Uterus (tissue), 4 donors: ENCODE measurements around the gene CHAMP1. TPM values are rescaled to one million over a fixed set of nuclear protein-coding genes. Genes with fewer than 3 reads are reported as not detected.

ENCODE experiments used
- DNase-seq, 2 donors: peaks; one replicate each; pipeline ENCODE4 v3.0.0-alpha.2; 2019 to 2020
- H3K27ac ChIP-seq, 2 donors: fragments of 200-600 bp; sonication (generic); 1 replicate in 1 of 2; 2 replicates in 1 of 2; pipeline ENCODE4 v1.5.1; 2016 to 2018
- H3K27me3 ChIP-seq, 2 donors: fragments of 200-600 bp; sonication (generic); one replicate each; pipeline ENCODE4 v1.5.1; 2018 to 2019; ENCODE audit warnings: control low read depth in 1 of 2
- H3K36me3 ChIP-seq, 2 donors: fragments of 200-600 bp; sonication (generic); one replicate each; pipeline ENCODE4 v1.5.1; 2019; ENCODE audit warnings: control low read depth in 1 of 2
- H3K4me1 ChIP-seq, 2 donors: fragments of 200-600 bp; sonication (generic); one replicate each; pipeline ENCODE4 v1.5.1; 2018 to 2019; ENCODE audit warnings: control low read depth in 1 of 2
- H3K4me3 ChIP-seq, 2 donors: fragments of 200-600 bp; sonication (generic); 1 replicate in 1 of 2; 2 replicates in 1 of 2; pipeline ENCODE4 v1.5.1; 2018 to 2019; ENCODE audit warnings: mild to moderate bottlenecking in 1 of 2
- H3K9me3 ChIP-seq, 2 donors: fragments of 200-600 bp; sonication (generic); one replicate each; pipeline ENCODE4 v1.5.1; 2019; ENCODE audit warnings: control low read depth in 1 of 2
- CTCF ChIP-seq, 4 experiments: fragments of 200-600 bp in 2 of 4; fragments of 450-650 bp in 2 of 4; sonication (generic) in 2 of 4; IDR thresholded peaks; one replicate each; pipeline ENCODE4 v1.5.1; 2016 to 2019; ENCODE audit warnings: antibody characterized with exemption in 4 of 4, mild to moderate bottlenecking in 2 of 4, moderate library complexity in 1 of 4
- POLR2A ChIP-seq, 2 donors: fragments of 450-650 bp; IDR thresholded peaks; one replicate each; pipeline ENCODE4 v1.6.1; 2016; ENCODE audit warnings: antibody characterized with exemption in 2 of 2, mild to moderate bottlenecking in 1 of 2, moderate library complexity in 1 of 2
- intact Hi-C: fragments of 100-400 bp; cut with DNase I; formaldehyde crosslinking; loops from one replicate; pipeline ENCODE4 v1.15.1; 2023; ENCODE audit warnings: low total_unique reads
- total RNA-seq, 4 donors: library from RNA; depleted of rRNA in 3 of 4; stranded (reverse); fragments of >200 nt in 3 of 4; gene quantifications; one replicate each; pipeline versions ENCODE4 v1.1.0 to v1.2.4, GENCODE V29; 2014 to 2023
- donor health status: DM: yes; HTN: yes; CAD: no.

The CHAMP1 gene, protein sequence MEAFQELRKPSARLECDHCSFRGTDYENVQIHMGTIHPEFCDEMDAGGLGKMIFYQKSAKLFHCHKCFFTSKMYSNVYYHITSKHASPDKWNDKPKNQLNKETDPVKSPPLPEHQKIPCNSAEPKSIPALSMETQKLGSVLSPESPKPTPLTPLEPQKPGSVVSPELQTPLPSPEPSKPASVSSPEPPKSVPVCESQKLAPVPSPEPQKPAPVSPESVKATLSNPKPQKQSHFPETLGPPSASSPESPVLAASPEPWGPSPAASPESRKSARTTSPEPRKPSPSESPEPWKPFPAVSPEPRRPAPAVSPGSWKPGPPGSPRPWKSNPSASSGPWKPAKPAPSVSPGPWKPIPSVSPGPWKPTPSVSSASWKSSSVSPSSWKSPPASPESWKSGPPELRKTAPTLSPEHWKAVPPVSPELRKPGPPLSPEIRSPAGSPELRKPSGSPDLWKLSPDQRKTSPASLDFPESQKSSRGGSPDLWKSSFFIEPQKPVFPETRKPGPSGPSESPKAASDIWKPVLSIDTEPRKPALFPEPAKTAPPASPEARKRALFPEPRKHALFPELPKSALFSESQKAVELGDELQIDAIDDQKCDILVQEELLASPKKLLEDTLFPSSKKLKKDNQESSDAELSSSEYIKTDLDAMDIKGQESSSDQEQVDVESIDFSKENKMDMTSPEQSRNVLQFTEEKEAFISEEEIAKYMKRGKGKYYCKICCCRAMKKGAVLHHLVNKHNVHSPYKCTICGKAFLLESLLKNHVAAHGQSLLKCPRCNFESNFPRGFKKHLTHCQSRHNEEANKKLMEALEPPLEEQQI
- total RNA-seq: 10 to 100 TPM in 2 of 4 donors, 1 to 10 TPM in 2; 5.9 to 24.7 (median 15.2) TPM

DNA sequence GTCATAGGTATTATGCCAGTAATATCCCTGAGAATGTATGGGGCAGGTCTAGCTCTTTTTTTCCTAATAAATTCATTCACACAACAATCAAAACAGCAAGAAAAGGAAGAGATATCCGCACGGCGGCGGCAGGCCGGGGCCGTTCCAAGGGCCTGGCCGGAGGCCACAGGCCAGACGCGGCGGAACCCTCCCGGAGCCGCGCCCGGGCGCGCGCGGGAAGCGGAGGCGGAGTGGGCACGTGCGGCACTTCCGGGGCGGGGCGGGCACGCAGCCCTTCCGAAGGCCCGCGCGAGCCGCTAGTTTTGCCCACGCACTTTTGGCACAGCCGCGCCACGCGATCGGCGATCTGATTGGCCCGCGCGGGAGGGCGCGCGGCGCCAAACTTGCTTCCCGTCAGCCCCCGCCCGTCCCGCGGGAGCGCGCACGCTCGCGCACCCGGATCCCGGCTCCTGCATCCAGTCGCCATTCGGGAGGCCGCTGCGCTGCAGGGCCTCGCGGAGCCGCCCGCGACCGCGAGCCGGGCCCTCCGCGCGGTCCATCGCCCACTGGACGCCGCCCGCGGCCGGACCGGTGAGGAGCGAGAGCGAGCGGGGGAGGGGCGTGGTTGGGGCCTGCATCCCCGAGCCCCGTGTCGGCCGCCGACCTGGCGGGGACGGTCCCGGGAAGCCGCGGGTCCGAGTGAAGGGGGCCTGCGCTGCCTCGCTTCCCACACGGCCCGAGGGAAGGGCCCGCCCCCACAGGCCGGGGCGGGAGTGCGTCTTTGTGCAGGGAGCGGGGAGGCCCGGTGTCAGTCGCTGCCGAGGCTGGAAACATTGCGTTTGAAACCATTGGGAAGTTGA lies at the start of gene CHAMP1:
Gene CHAMP1, plus strand, starts transcription at position 430 of the 839 bp plus-strand sequence. CDS start 9,340 bp downstream, outside the sequence.
- H3K36me3 ChIP-seq: no peaks in the 10 kb centered on the region
- H3K27ac ChIP-seq: peak within 1 kb of the TSS; percentile 85 to 94
- H3K4me3 ChIP-seq: peak within 1 kb of the TSS; percentile 52 to 96
- intact Hi-C loops: no loop called here
- H3K4me1 ChIP-seq: peaks cover 0 to 3% of the 10 kb centered on the region in 2 donors
- no peaks in the 10 kb centered on the region for H3K9me3 ChIP-seq
- DNase-seq: peak; percentile 94 to 98
- TF ChIP-seq CTCF (IDR thresholded peaks at IDR 0.05) (peak in 2 of 4 experiments; percentile 22 to 27), POLR2A (IDR thresholded peaks at IDR 0.05) (peak; percentile 83 to 94)
- H3K27me3 ChIP-seq: no peaks in the 10 kb centered on the region

GRCh38 chr13:114264886-114265611 lies 49.3 kb upstream of the CHAMP1 start:
- no peaks in the 10 kb centered on the region for H3K27me3 ChIP-seq
- H3K9me3 ChIP-seq: no peaks in the 10 kb centered on the region
- H3K27ac ChIP-seq: no peak overlapping the region
- no peaks in the 10 kb centered on the region for H3K36me3 ChIP-seq
- intact Hi-C loops: no loop called here
- H3K4me3 ChIP-seq: no peak overlapping the region
- DNase-seq: no peak
- no peaks in the 10 kb centered on the region for H3K4me1 ChIP-seq
- TF ChIP-seq POLR2A (IDR thresholded peaks at IDR 0.05): no peak
- no peak for TF ChIP-seq CTCF (IDR thresholded peaks at IDR 0.05)

DNA sequence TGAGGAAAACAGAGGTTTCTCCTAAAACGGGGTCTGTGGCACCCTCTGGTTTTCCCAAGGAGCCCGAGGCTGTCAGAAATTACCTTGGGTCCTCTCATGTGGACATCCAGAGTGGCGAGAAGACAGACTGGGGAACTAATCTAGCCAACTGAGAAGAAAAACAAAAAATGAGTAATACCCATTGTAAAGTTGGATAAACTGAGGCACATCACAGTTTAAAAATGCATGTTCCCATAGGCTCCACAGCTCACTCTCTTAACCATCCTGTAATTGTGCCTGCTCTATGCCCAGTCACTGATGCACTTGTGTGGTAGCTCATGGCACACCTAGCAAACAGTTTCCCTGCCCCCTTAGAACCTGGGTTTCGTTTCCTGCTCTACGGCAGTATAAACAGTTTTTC lies 48.1 kb upstream of the CHAMP1 start:
- H3K27ac ChIP-seq: no peak overlapping the region
- intact Hi-C loops: no loop called here
- H3K4me1 ChIP-seq: no peaks in the 10 kb centered on the region
- no peaks in the 10 kb centered on the region for H3K27me3 ChIP-seq
- DNase-seq: no peak
- H3K4me3 ChIP-seq: no peak overlapping the region
- H3K36me3 ChIP-seq: no peaks in the 10 kb centered on the region
- no peaks in the 10 kb centered on the region for H3K9me3 ChIP-seq
- TF ChIP-seq POLR2A (IDR thresholded peaks at IDR 0.05) (no peak), CTCF (IDR thresholded peaks at IDR 0.05) (no peak)

GRCh38 chr13:114268344-114269280 lies 45.7 kb upstream of the CHAMP1 start:
- no peak overlapping the region for H3K27ac ChIP-seq
- H3K4me1 ChIP-seq: no peaks in the 10 kb centered on the region
- no peak for DNase-seq
- H3K4me3 ChIP-seq: no peak overlapping the region
- no peaks in the 10 kb centered on the region for H3K9me3 ChIP-seq
- H3K27me3 ChIP-seq: no peaks in the 10 kb centered on the region
- H3K36me3 ChIP-seq: no peaks in the 10 kb centered on the region
- intact Hi-C loops: no loop called here
- TF ChIP-seq CTCF (IDR thresholded peaks at IDR 0.05) (no peak), POLR2A (IDR thresholded peaks at IDR 0.05) (no peak)
